Fibroblast of peridontal ligament (primary cell): ENCODE data around the gene STPG1.
A peak's percentile ranks its signal among the peaks of the same experiment; 100 is the strongest.

Experiments
- DNase-seq: peaks from one replicate; pipeline ENCODE4 v3.0.0-alpha.2; 2010; ENCODE audit errors: extremely low read depth

STPG1 gene

GRCh38 chr1:24369801-24370200, 43.8 kb downstream of the STPG1 start:
- DNase-seq, result no peak

GRCh38 chr1:24369199-24369598, 44.4 kb downstream of the STPG1 start:
- DNase-seq, result peak; percentile 76

GRCh38 chr1:24366707-24367106, 46.9 kb downstream of the STPG1 start:
- no peak for DNase-seq

GRCh38 chr1:24364975-24365678, 48.5 kb downstream of the STPG1 start:
- DNase-seq, result peak; percentile 91

- no peak for DNase-seq
Observed at GRCh38 chr1:24364605-24364974, 49.0 kb downstream of the STPG1 start.

- DNase-seq, result no peak
Observed at GRCh38 chr1:24363994-24364393, 49.6 kb downstream of the STPG1 start.

GRCh38 chr1:24362982-24363614, 50.5 kb downstream of the STPG1 start:
- peak; percentile 89 for DNase-seq

- DNase-seq, result no peak
Observed at GRCh38 chr1:24362396-24362795, 51.2 kb downstream of the STPG1 start.

GRCh38 chr1:24361811-24362210, 51.8 kb downstream of the STPG1 start:
- DNase-seq, result no peak

- no peak for DNase-seq
Observed at GRCh38 chr1:24360681-24361080, 52.9 kb downstream of the STPG1 start.

- no peak for DNase-seq
Observed at GRCh38 chr1:24357038-24357437, 56.5 kb downstream of the STPG1 start.

- DNase-seq, result no peak
Observed at GRCh38 chr1:24355466-24355865, 58.1 kb downstream of the STPG1 start.

GRCh38 chr1:24353292-24353891, 60.2 kb downstream of the STPG1 start:
- no peak for DNase-seq

- no peak for DNase-seq
Observed at GRCh38 chr1:24351918-24352627, 61.5 kb downstream of the STPG1 start.

GRCh38 chr1:24351247-24351646, 62.3 kb downstream of the STPG1 start:
- no peak for DNase-seq

GRCh38 chr1:24349891-24350290, 63.7 kb downstream of the STPG1 start:
- DNase-seq, result no peak

- DNase-seq, result no peak
Observed at GRCh38 chr1:24348196-24348595, 65.4 kb downstream of the STPG1 start.

GRCh38 chr1:24347159-24347934, 66.2 kb downstream of the STPG1 start:
- DNase-seq, result no peak

GRCh38 chr1:24345334-24345733, 68.2 kb downstream of the STPG1 start:
- no peak for DNase-seq

GRCh38 chr1:24344090-24344742, 69.4 kb downstream of the STPG1 start:
- DNase-seq, result no peak

- no peak for DNase-seq
Observed at GRCh38 chr1:24343412-24344089, 70.0 kb downstream of the STPG1 start.
